Large intestine (tissue), 1 donor: ENCODE results near the gene CTNNA1. TPM values are rescaled to one million over a fixed set of nuclear protein-coding genes. Genes with fewer than 3 reads are reported as not detected.

ENCODE experiments used
- polyA plus RNA-seq: library from polyadenylated mRNA; unstranded; fragments of 120-200 nt; gene quantifications from one replicate; pipeline ENCODE4 v1.2.1, GENCODE V29; 2013

The CTNNA1 gene
- polyA plus RNA-seq, 1 donor, result 287 TPM

Other genes starting within 250 kb of the CTNNA1 start
- 62.9 TPM for gene ETF1, start 210.2 kb upstream of the CTNNA1 start, polyA plus RNA-seq
- 190 TPM for gene HSPA9, start 178.0 kb upstream of the CTNNA1 start, polyA plus RNA-seq
- 2.6 TPM for gene LRRTM2, start 121.9 kb downstream of the CTNNA1 start, polyA plus RNA-seq